NCI-H524 (cell line): ENCODE data around the gene STAC2.

Experiments used
- DNase-seq, 2 experiments: peaks; one replicate each; lab custom pipeline; 2025; lab: John Stamatoyannopoulos, UW

STAC2 gene

DNA sequence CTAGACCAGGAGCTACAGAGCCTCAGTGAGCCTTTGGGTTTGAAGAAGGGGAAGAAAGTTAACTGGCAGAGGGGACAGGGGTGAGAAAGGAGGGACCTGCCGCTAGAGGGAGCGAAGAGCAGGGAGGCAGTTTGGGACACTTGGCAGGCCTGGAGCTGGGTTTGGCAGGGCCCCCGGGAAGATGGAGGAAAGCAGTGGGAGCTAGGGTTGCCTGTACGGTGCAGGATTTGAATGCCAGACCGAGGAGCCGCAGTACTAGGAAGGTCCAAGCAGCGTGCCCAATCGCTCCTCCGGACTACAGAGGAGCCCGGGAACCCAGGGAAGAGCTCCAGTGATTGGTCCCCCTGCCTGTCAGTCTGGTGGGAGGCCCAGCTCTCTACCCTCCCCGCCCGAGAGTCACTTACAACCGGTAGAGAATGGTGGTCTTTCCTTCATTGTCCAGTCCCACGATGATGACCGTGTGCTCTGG lies 61.0 kb downstream of the STAC2 start:
- DNase-seq: peak; percentile 76

DNA sequence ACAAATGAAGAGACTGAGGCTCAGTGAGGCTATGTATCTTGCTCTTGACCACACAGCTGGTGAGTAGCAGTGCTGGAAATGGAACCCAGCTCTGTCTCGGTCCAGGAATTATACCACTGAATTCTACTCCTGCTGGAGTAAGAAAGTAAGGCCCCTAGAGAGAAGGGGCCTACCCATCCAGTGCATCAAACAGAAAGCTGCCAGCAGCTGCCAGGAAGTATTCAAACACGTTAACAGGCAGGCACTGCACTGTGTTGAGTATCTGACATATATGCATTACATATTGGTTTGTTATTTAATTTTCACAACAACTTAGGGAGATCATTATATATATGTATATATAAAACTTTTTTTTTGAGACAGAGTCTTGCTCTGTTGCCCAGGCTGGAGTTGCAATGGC lies 63.8 kb downstream of the STAC2 start:
- DNase-seq: no peak
